GM18498 (cell line): ENCODE measurements around the gene HSD17B7.
A peak's percentile ranks its signal among the peaks of the same experiment; 100 is the strongest.
"Not testable (repeated sequence)": the region's sequence is repeated elsewhere in the genome, so short reads cannot be mapped to it uniquely, and the experiment has no call there.

Source experiments
- ATAC-seq: cut with Tn5 transposase; IDR thresholded peaks from one replicate; pipeline ENCODE4 v1.9.1; 2021; ENCODE audit warnings: mild to moderate bottlenecking, moderate library complexity; ENCODE audit not compliant: unreplicated experiment

HSD17B7 gene

DNA sequence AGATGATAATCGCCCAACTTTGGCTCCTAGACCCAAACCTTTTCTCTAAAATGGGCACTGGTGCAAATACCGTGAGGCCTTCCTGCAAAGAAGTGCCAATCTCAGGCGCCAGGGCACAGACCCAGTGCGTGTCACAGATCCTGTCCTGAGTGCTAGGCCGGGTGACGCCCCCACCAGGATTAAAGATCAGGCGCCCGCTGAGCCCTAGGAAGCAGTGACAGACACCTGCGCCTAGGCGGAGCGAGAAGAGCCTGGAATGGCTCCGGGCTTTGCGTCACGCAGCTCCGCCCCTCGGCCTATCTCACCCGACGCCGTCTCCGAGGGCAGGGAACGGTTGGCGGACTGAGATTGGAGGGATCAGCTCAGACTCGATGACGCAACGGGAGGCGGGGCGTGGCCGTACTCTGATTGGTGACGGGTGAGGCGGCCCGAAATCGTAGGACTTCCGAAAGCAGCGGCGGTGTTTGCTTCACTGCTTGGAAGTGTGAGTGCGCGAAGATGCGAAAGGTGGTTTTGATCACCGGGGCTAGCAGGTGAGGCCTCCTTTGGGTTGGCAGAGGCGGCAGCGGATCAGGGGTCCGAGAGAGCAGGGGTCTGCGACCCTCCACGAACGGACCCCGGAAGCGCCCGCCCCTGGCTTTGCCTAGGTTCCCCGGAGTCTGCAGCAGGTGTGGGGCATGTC lies at the start of gene HSD17B7:
TSS of gene HSD17B7 (plus strand) at position 400 of the 682 bp plus-strand sequence. CDS start at position 499, 99 bp downstream.
- peak; percentile 100 for ATAC-seq

DNA sequence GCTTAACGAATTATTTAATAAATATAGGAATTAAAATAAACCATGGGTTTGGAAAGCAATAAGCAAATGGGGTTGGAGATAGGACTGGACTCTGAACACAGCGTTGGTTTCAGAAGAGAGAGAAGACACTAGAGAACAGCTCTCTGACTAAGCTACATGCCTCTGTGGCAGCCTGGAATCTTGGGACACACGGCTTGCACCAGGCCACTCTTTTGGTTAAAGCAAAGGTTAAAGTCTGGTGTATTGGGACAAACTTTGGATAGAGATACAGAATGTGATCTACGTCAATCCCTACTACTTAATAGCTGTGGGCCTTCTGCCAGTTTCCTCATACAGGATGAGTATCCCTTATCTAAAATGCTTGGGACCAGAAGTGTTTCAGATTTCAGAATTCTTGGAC lies 49.7 kb upstream of the HSD17B7 start:
- no peak for ATAC-seq

DNA sequence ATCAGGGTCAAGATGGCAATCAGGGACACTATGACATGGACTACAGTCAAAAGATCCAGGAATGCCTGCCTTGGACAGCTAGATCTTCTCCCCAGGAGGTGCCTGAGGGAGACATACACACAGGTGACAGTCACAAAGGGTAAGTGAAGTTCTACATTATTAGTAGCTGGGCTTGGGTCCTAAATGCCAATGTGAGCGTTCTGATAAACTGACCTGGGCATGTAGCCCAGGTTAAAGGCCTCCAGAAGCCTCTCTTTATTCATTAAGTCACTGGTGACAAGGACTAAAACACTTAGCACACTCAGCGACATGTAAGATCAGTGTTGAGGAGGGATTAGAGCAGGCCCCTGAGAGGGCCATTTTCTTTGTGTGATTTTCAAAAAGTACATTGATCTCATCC lies 48.9 kb upstream of the HSD17B7 start:
- no peak for ATAC-seq

DNA sequence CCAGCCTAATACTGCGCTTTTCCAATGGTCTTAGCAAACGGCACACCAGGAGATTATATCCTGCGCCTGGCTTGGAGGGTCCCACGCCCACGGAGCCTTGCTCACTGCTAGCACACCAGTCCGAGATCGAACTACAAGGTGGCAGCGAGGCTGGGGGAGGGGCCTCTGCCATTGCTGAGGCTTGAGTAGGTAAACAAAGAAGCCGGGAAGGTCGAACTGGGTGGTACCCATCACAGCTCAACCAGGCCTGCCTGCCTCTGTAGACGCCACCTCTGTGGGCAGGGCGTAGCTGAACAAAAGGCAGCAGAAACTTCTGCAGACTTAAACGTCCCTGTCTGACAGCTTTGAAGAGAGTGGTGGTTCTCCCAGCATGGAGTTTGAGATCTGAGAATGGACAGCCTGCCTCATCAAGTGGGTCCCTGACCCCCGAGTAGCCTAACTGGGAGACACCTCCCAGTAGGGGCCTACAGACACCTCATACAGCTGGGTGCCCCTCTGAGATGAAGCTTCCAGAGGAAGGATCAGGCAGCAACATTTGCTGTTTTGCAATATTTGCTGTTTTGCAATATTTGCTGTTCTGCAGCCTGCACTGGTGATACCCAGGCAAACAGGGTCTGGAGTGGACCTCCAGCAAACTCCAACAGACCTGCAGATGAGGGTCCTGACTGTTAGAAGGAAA lies 44.1 kb upstream of the HSD17B7 start:
- ATAC-seq = not testable (repeated sequence)

- ATAC-seq = no peak
Observed at GRCh38 chr1:162753001-162753658, 37.4 kb upstream of the HSD17B7 start.

- ATAC-seq = no peak
Observed at GRCh38 chr1:162753998-162754585, 36.4 kb upstream of the HSD17B7 start.

DNA sequence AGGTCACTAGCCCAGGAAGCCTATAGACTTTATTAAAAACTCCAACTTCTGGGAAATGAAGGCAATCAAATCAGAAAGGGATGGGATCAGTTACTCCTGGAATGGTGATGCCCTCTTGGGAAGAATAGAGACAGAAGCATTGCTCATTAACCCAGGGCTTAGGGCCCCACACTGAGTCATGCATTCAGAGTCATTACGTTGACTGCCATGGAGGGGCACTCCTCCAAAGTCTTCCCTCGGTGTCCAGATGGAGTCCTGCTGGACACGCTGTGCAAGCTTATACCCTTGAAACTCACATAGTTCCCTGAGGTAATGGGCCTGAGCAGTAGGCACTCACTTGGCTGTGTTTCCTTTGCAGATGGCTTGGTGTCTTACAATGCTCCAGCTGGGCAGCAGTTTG lies 35.2 kb upstream of the HSD17B7 start:
- ATAC-seq = no peak

- no peak for ATAC-seq
Observed at GRCh38 chr1:162756523-162756922, 34.0 kb upstream of the HSD17B7 start.

DNA sequence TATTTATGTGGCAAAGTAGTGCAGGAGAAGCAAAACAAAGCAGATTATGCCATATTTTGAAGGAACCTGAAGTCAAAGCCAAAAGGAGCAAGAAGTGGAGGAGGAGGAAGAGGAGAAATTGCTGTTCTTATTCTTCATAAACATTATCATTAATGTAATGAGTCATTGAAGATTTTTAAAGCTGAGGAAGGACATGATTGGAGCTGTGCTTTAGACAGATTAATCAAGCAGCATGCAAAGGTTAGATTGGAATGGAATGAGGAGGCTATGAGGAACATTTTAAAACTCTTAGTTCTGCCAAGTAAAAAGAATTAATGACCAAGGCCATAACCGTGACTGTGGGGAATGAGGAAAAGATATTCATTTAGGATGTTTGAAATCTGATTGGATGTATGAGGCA lies 33.0 kb upstream of the HSD17B7 start:
- no peak for ATAC-seq

GRCh38 chr1:162765788-162766187 lies 24.7 kb upstream of the HSD17B7 start:
- no peak for ATAC-seq

DNA sequence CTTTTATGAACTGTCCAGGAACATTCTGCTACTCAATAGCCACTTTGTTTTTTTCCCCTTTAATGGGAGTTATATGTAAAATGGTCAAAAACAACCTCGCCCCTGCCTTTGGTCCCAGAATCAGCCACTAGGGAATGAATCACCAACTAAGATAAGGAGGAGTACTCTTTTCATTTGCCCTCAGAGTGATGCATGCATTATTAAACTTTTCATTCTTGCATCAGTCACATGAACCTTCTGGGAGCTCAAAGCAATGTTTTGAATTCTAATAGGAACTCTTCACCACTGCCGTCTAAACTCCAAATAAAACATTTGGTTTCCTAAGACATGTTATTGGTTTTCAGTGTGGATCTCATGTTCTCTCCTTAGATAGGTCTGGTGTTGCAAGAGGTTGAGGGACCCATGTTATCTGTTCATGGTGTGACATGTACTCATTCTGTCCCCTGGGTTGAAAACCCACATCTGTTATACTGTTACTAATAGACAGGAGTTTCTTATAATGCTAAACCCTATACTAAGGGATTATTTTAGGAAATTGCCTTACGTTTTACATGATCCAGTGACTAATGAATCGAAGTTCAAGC lies 17.8 kb upstream of the HSD17B7 start:
- ATAC-seq = no peak

GRCh38 chr1:162774007-162774406 lies 16.5 kb upstream of the HSD17B7 start:
- ATAC-seq = no peak

GRCh38 chr1:162779043-162779442 lies 11.5 kb upstream of the HSD17B7 start:
- no peak for ATAC-seq

DNA sequence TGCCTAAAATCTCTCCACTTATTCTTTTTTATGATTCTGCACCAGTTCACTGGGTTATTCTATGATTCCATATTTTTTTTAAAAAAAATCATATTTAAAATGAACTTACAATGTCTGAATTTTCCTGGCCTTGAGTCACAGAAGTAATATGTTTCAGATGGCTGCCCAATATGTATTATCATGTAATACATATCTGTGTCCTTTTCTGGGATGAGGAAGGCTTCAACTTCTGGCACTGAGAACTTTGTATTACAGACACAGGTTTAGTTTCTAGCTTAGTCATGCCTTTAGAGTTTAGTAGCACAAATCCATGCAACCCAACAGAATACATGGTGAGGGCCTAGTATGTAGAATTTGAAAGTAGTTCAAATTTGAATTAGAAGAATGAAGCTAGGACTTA lies 7.8 kb upstream of the HSD17B7 start:
- ATAC-seq = no peak

GRCh38 chr1:162784926-162785325 lies 5.6 kb upstream of the HSD17B7 start:
- not testable (repeated sequence) for ATAC-seq

DNA sequence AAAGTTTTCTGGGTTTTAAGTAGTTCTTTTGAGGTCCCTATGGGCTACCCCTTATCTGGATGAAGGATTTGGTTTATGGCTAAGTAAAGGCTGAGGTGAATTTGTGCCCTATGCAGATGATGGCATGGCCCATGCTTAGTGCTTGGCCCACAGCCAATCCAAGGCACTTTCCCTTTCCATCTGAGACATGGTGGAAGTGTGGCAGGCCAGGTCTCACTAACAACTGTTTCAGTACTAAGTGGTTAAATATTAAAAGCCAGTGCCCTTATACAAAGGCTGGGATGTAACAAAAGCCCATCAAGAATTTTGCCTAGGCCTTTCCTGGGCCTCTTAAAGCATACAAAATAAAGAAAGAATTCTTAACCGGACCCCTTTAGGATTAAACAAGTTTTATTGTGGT lies 1.7 kb upstream of the HSD17B7 start:
- not testable (repeated sequence) for ATAC-seq

GRCh38 chr1:162790985-162791357 lies 469 bp downstream of the HSD17B7 start:
- not testable (repeated sequence) for ATAC-seq

GRCh38 chr1:162794284-162794683 lies 3.8 kb downstream of the HSD17B7 start:
- not testable (repeated sequence) for ATAC-seq

DNA sequence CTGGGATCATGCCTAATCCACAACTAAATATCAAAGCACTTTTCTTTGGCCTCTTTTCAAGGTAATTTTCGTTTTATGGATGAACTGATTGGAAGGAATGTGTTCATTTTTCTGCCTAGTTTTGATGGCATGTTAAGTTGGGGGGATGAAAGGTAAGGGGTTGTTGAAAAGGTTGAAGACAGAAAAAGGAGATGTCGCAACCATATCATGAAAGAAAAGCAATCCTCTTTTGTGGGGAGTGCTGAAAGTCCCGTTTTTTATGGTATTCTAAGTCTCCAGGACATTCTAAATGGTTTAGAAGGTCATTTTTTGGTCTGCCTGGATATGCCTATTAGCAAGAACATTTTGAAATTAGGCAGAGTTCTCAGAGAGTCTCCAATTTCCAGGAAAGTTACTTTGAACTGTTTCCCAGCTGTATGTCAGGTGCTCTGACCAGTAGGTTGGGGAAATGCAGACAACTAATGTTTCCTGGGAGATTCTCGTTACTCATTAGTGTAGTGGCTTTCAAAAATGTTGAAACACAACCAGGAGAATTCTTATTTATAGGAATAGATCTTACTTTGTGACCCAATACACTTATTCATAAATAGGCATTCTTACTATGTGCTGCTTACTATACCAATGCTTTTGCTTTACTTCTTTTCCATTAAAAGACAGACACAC lies 6.2 kb downstream of the HSD17B7 start:
- not testable (repeated sequence) for ATAC-seq

- ATAC-seq = not testable (repeated sequence)
Observed at GRCh38 chr1:162799995-162800830, 9.7 kb downstream of the HSD17B7 start.
